H9 (cell line): ENCODE results near the gene FOXO1. TPM values are rescaled to one million over a fixed set of nuclear protein-coding genes. Genes with fewer than 3 reads are reported as not detected.

Experiments used
- DNase-seq: peaks from one replicate; pipeline ENCODE4 v3.0.0-alpha.2; 2017
- H2AFZ ChIP-seq: one replicate; pipeline ENCODE4 v1.6.1; 2013; ENCODE audit warnings: mild to moderate bottlenecking, low read length, control low read depth, moderate library complexity
- H2AK5ac ChIP-seq: 2 replicates; pipeline ENCODE4 v1.6.1; 2013; ENCODE audit warnings: low read length, control low read depth, mixed read lengths; ENCODE audit not compliant: insufficient read length
- H2BK120ac ChIP-seq: one replicate; pipeline ENCODE4 v1.6.1; 2013; ENCODE audit warnings: low read depth, mild to moderate bottlenecking, low read length, control low read depth, inconsistent platforms; ENCODE audit not compliant: poor library complexity, severe bottlenecking
- H2BK12ac ChIP-seq: 2 replicates; pipeline ENCODE4 v1.6.1; 2013; ENCODE audit warnings: low read length, control low read depth, mixed read lengths, low read depth; ENCODE audit not compliant: insufficient read length
- H2BK15ac ChIP-seq: 2 replicates; pipeline ENCODE4 v1.6.1; 2013; ENCODE audit warnings: low read depth, low read length, control low read depth
- H2BK20ac ChIP-seq: one replicate; pipeline ENCODE4 v1.6.1; 2013; ENCODE audit warnings: low read depth, mild to moderate bottlenecking, low read length, control low read depth, inconsistent platforms; ENCODE audit not compliant: poor library complexity, severe bottlenecking
- H2BK5ac ChIP-seq: 2 replicates; pipeline ENCODE4 v1.6.1; 2013; ENCODE audit warnings: low read length, control low read depth, mixed read lengths; ENCODE audit not compliant: insufficient read length
- H3K14ac ChIP-seq: 2 replicates; pipeline ENCODE4 v1.6.1; 2013; ENCODE audit warnings: low read length, control low read depth; ENCODE audit not compliant: insufficient read depth
- H3K18ac ChIP-seq: 2 replicates; pipeline ENCODE4 v1.6.1; 2013; ENCODE audit warnings: low read depth, mild to moderate bottlenecking, mixed read lengths, low read length, control low read depth; ENCODE audit not compliant: insufficient read length
- H3K23ac ChIP-seq: 2 replicates; pipeline ENCODE4 v1.6.1; 2013; ENCODE audit warnings: low read length, control low read depth, mixed read lengths, low read depth; ENCODE audit not compliant: insufficient read length
- H3K23me2 ChIP-seq: 2 replicates; pipeline ENCODE4 v1.6.1; 2013; ENCODE audit warnings: low read depth, mild to moderate bottlenecking, mixed read lengths, low read length, control low read depth; ENCODE audit not compliant: insufficient read length, poor library complexity, severe bottlenecking
- H3K27ac ChIP-seq: 2 replicates; pipeline ENCODE4 v1.5.1; 2013; ENCODE audit warnings: low read length, control low read depth, mixed read lengths, low read depth; ENCODE audit not compliant: insufficient read length
- H3K27me3 ChIP-seq: 2 replicates; pipeline ENCODE4 v1.6.1; 2013; ENCODE audit warnings: low read length, control low read depth, inconsistent platforms; ENCODE audit not compliant: insufficient read depth
- H3K4ac ChIP-seq: 2 replicates; pipeline ENCODE4 v1.6.1; 2013; ENCODE audit warnings: low read depth, mild to moderate bottlenecking, control low read depth, inconsistent platforms, low read length, moderate library complexity
- H3K4me1 ChIP-seq: 2 replicates; pipeline ENCODE4 v1.6.1; 2013; ENCODE audit warnings: low read length, control low read depth, inconsistent platforms; ENCODE audit not compliant: insufficient read depth
- H3K4me2 ChIP-seq: 2 replicates; pipeline ENCODE4 v1.6.1; 2013; ENCODE audit warnings: low read length, control low read depth, mixed read lengths; ENCODE audit not compliant: insufficient read length, insufficient read depth
- H3K56ac ChIP-seq: 2 replicates; pipeline ENCODE4 v1.6.1; 2013; ENCODE audit warnings: low read depth, mild to moderate bottlenecking, mixed read lengths, low read length, control low read depth; ENCODE audit not compliant: insufficient read length
- H3K79me1 ChIP-seq: 2 replicates; pipeline ENCODE4 v1.6.1; 2013; ENCODE audit warnings: low read depth, mild to moderate bottlenecking, moderate library complexity, low read length, control low read depth, inconsistent platforms; ENCODE audit not compliant: insufficient read depth, poor library complexity, severe bottlenecking
- H3K79me2 ChIP-seq: 2 replicates; pipeline ENCODE4 v1.6.1; 2013; ENCODE audit warnings: low read length, control low read depth, inconsistent platforms; ENCODE audit not compliant: insufficient read depth
- H3K9ac ChIP-seq: 2 replicates; pipeline ENCODE4 v1.6.1; 2013; ENCODE audit warnings: low read length, control low read depth, mixed read lengths; ENCODE audit not compliant: insufficient read length; ENCODE audit errors: extremely low read depth
- H3K9me3 ChIP-seq: one replicate; pipeline ENCODE4 v1.6.1; 2013; ENCODE audit warnings: low read depth, low read length, inconsistent platforms; ENCODE audit not compliant: control insufficient read depth
- H3T11ph ChIP-seq: one replicate; pipeline ENCODE4 v1.6.1; 2013; ENCODE audit warnings: mild to moderate bottlenecking, low read length, control low read depth, inconsistent platforms
- H4K20me1 ChIP-seq: one replicate; pipeline ENCODE4 v1.6.1; 2013; ENCODE audit not compliant: control insufficient read depth, insufficient read length, insufficient read depth
- H4K5ac ChIP-seq: 2 replicates; pipeline ENCODE4 v1.6.1; 2013; ENCODE audit warnings: low read depth, mild to moderate bottlenecking, mixed read lengths, low read length, control low read depth; ENCODE audit not compliant: insufficient read length
- H4K8ac ChIP-seq: replicated peaks from 2 replicates; pipeline ENCODE4 v1.6.1; 2013; ENCODE audit warnings: low read length, control low read depth, mixed read lengths, low read depth; ENCODE audit not compliant: insufficient read length
- H4K91ac ChIP-seq: 2 replicates; pipeline ENCODE4 v1.6.1; 2013; ENCODE audit warnings: low read depth, mild to moderate bottlenecking, moderate library complexity, mixed read lengths, low read length, control low read depth; ENCODE audit not compliant: insufficient read length
- H3K27ac Mint-ChIP-seq, 3 experiments: 2 replicates in 2 of 3; 3 replicates in 1 of 3; pipeline ENCODE4 v1.8.0; 2020 to 2021; ENCODE audit warnings: mixed read lengths in 3 of 3, mild to moderate bottlenecking in 1 of 3, moderate library complexity in 1 of 3
- H3K27me3 Mint-ChIP-seq: 2 replicates; pipeline ENCODE4 v1.8.0; 2021; ENCODE audit warnings: low read depth, mild to moderate bottlenecking, moderate library complexity, mixed read lengths
- H3K36me3 Mint-ChIP-seq, 3 experiments: 2 replicates in 2 of 3; 3 replicates in 1 of 3; pipeline ENCODE4 v1.8.0; 2020 to 2021; ENCODE audit warnings: low read depth in 3 of 3, mixed read lengths in 3 of 3; ENCODE audit not compliant: insufficient read depth in 1 of 3
- H3K4me1 Mint-ChIP-seq, 2 experiments: 2 replicates each; pipeline ENCODE4 v1.8.0; 2020; ENCODE audit warnings: mixed read lengths in 2 of 2
- H3K4me3 Mint-ChIP-seq, 2 experiments: 2 replicates in 1 of 2; 3 replicates in 1 of 2; pipeline ENCODE4 v1.8.0; 2020 to 2021; ENCODE audit warnings: mild to moderate bottlenecking in 2 of 2, mixed read lengths in 2 of 2, moderate library complexity in 1 of 2
- H3K9me3 Mint-ChIP-seq, 2 experiments: 2 replicates in 1 of 2; 3 replicates in 1 of 2; pipeline ENCODE4 v1.8.0; 2020; ENCODE audit warnings: mild to moderate bottlenecking in 2 of 2, mixed read lengths in 2 of 2, moderate library complexity in 1 of 2
- WGBS: extraction: QIAGEN DNeasy Blood & Tissue Kit; methylation state at CpG from one replicate; pipeline ENCODE4 v1.1.7; 2013; ENCODE audit warnings: missing lambda C conversion rate, low lambda C conversion rate, mixed read lengths; ENCODE audit not compliant: insufficient read length; ENCODE audit errors: extremely low coverage; 5-methylcytosine and 5-hydroxymethylcytosine counted together
- total RNA-seq: library from RNA; stranded (reverse); gene quantifications from 2 replicates; pipeline ENCODE4 v1.2.1, GENCODE V29; 2021
- TF ChIP-seq, protein P1 (sequence below): fragments of 200-600 bp; sonication (generic); conservative IDR thresholded peaks from 3 replicates; pipeline ENCODE4 v1.8.0; 2021; ENCODE audit warnings: antibody characterized with exemption, mild to moderate bottlenecking

FOXO1 gene
- total RNA-seq, 1 experiment from 2014 or later, result 44.6 TPM

DNA sequence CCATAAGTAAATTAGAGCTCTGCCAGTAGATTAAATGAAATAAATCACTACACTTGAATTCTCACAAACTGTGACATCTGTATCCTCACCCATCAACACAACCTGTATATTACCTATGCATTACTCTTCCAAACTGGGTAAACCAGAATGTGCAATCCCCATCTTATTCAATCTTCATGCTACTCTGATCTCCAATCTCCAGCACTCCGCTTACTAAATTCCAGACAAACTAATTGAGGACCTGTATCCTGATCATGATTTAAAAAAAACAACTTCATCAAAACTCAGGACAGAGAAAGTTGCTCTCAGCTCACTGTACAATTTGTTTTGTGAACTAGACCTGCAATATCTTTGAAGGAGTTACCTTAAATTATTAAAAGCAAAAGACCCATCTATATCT, 74.4 kb downstream of the FOXO1 start:
- no peak overlapping the region for H2BK120ac ChIP-seq
- H3K23ac ChIP-seq, result no peak overlapping the region
- no peaks in the 10 kb centered on the region for H3K27me3 ChIP-seq
- no peaks in the 10 kb centered on the region for H3K23me2 ChIP-seq
- H3K27ac ChIP-seq, result no peak overlapping the region
- no CpG with 5 or more reads among the region's 1 CpG for WGBS
- no peak overlapping the region for H3K9ac ChIP-seq
- H3K4me2 ChIP-seq, result no peak overlapping the region
- Mint-ChIP-seq H3K4me3 (no peak overlapping the region), H3K27me3 (no peaks in the 10 kb centered on the region), H3K27ac (no peak overlapping the region; a peak in 2 of 7 replicates), H3K4me1 (peaks cover 78 to 79% of the 10 kb centered on the region in 2 experiments), H3K9me3 (no peaks in the 10 kb centered on the region), H3K36me3 (no peaks in the 10 kb centered on the region; a peak in 1 of 7 replicates)
- H3K4ac ChIP-seq, result no peak overlapping the region
- peaks cover 2% of the 10 kb centered on the region for H4K20me1 ChIP-seq
- no peak overlapping the region for H2AFZ ChIP-seq
- H2BK20ac ChIP-seq, result no peak overlapping the region
- H2BK12ac ChIP-seq, result no peak overlapping the region
- no peak overlapping the region for H3K18ac ChIP-seq
- no peak overlapping the region for H4K8ac ChIP-seq
- no peak overlapping the region for H3K14ac ChIP-seq
- H3K9me3 ChIP-seq, result no peaks in the 10 kb centered on the region
- no peak overlapping the region for H4K5ac ChIP-seq
- H3T11ph ChIP-seq, result no peak overlapping the region
- no peak overlapping the region for H3K56ac ChIP-seq
- H2AK5ac ChIP-seq, result no peak overlapping the region
- peaks cover 19% of the 10 kb centered on the region for H3K4me1 ChIP-seq
- TF ChIP-seq, protein P1, sequence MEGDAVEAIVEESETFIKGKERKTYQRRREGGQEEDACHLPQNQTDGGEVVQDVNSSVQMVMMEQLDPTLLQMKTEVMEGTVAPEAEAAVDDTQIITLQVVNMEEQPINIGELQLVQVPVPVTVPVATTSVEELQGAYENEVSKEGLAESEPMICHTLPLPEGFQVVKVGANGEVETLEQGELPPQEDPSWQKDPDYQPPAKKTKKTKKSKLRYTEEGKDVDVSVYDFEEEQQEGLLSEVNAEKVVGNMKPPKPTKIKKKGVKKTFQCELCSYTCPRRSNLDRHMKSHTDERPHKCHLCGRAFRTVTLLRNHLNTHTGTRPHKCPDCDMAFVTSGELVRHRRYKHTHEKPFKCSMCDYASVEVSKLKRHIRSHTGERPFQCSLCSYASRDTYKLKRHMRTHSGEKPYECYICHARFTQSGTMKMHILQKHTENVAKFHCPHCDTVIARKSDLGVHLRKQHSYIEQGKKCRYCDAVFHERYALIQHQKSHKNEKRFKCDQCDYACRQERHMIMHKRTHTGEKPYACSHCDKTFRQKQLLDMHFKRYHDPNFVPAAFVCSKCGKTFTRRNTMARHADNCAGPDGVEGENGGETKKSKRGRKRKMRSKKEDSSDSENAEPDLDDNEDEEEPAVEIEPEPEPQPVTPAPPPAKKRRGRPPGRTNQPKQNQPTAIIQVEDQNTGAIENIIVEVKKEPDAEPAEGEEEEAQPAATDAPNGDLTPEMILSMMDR, result no peak
- H3K79me1 ChIP-seq, result peaks cover 3% of the 10 kb centered on the region
- no peak for DNase-seq
- H3K79me2 ChIP-seq, result peaks cover 63% of the 10 kb centered on the region; the same call in 1 of the 2 replicates
- no peak overlapping the region for H2BK15ac ChIP-seq
- no peak overlapping the region for H2BK5ac ChIP-seq
- H4K91ac ChIP-seq, result no peak overlapping the region
